ENCODE data around the gene ZBTB43. TPM values are rescaled to one million over a fixed set of nuclear protein-coding genes. Genes with fewer than 3 reads are reported as not detected.

The ZBTB43 gene
- total RNA-seq, 2 donors from 2014 or later, result 17.4 to 24.2 TPM

GRCh38 chr9:126793686-126794417 is 11.0 kb upstream of the ZBTB43 start:
- no peaks in the 10 kb centered on the region for H3K36me3 Mint-ChIP-seq (ENCODE audit: low read depth)
- Histone ChIP-seq H3K36me3 (ENCODE audit: control insufficient read depth, insufficient read depth, low read length) (no peaks in the 10 kb centered on the region), H3K9ac (ENCODE audit: extremely low read depth, low read length, poor library complexity, severe bottlenecking) (no peak overlapping the region), H3K9me3 (ENCODE audit: control insufficient read depth, low read length) (no peaks in the 10 kb centered on the region), H3K4me1 (ENCODE audit: control insufficient read depth, insufficient read depth, low read length) (no peaks in the 10 kb centered on the region), H3K4me3 (ENCODE audit: low read length) (no peak overlapping the region), H3K27ac (ENCODE audit: low read depth, low read length) (no peak overlapping the region), H3K27me3 (ENCODE audit: control insufficient read depth, insufficient read depth, low read length, poor library complexity, severe bottlenecking) (no peaks in the 10 kb centered on the region)
- H3K4me1 Mint-ChIP-seq, result no peaks in the 10 kb centered on the region
- no peak overlapping the region for H3K4me3 Mint-ChIP-seq
- H3K27ac Mint-ChIP-seq, result no peak overlapping the region
- peaks cover 32% of the 10 kb centered on the region for H3K27me3 Mint-ChIP-seq (ENCODE audit: insufficient read depth)
- WGBS, 2 experiments (ENCODE audit: insufficient coverage in 1 of 2, insufficient read length in 1 of 2), result 90 to 92% methylated on average over 9 to 10 of the region's 10 CpGs
- no peak for DNase-seq
- H3K9me3 Mint-ChIP-seq, result peaks cover 2% of the 10 kb centered on the region
- no peak for TF ChIP-seq CTCF (conservative IDR thresholded peaks at IDR 0.05)

- Histone ChIP-seq H3K9me3 (ENCODE audit: control insufficient read depth, low read length) (no peaks in the 10 kb centered on the region), H3K27me3 (ENCODE audit: control insufficient read depth, insufficient read depth, low read length, poor library complexity, severe bottlenecking) (no peaks in the 10 kb centered on the region), H3K4me1 (ENCODE audit: control insufficient read depth, insufficient read depth, low read length) (no peaks in the 10 kb centered on the region), H3K27ac (ENCODE audit: low read depth, low read length) (no peak overlapping the region), H3K4me3 (ENCODE audit: low read length) (no peak overlapping the region), H3K36me3 (ENCODE audit: control insufficient read depth, insufficient read depth, low read length) (no peaks in the 10 kb centered on the region), H3K9ac (ENCODE audit: extremely low read depth, low read length, poor library complexity, severe bottlenecking) (no peak overlapping the region)
- Mint-ChIP-seq H3K27me3 (ENCODE audit: insufficient read depth) (peaks cover 30% of the 10 kb centered on the region), H3K9me3 (peaks cover 2% of the 10 kb centered on the region), H3K36me3 (ENCODE audit: low read depth) (no peaks in the 10 kb centered on the region), H3K27ac (no peak overlapping the region), H3K4me3 (no peak overlapping the region), H3K4me1 (no peaks in the 10 kb centered on the region)
- no peak for DNase-seq
- no peak for TF ChIP-seq CTCF (conservative IDR thresholded peaks at IDR 0.05)
- 88 to 94% methylated on average over 2 to 6 of the region's 6 CpGs for WGBS, 2 experiments (ENCODE audit: insufficient coverage in 1 of 2, insufficient read length in 1 of 2)
Observed at GRCh38 chr9:126794441-126794840, 10.4 kb upstream of the ZBTB43 start.

GRCh38 chr9:126796758-126797157 is 8.1 kb upstream of the ZBTB43 start:
- no peak for DNase-seq
- Histone ChIP-seq H3K27ac (ENCODE audit: low read depth, low read length) (no peak overlapping the region), H3K4me1 (ENCODE audit: control insufficient read depth, insufficient read depth, low read length) (no peaks in the 10 kb centered on the region), H3K9ac (ENCODE audit: extremely low read depth, low read length, poor library complexity, severe bottlenecking) (no peak overlapping the region), H3K36me3 (ENCODE audit: control insufficient read depth, insufficient read depth, low read length) (no peaks in the 10 kb centered on the region), H3K4me3 (ENCODE audit: low read length) (no peak overlapping the region), H3K27me3 (ENCODE audit: control insufficient read depth, insufficient read depth, low read length, poor library complexity, severe bottlenecking) (no peaks in the 10 kb centered on the region), H3K9me3 (ENCODE audit: control insufficient read depth, low read length) (no peaks in the 10 kb centered on the region)
- H3K4me1 Mint-ChIP-seq, result no peaks in the 10 kb centered on the region
- peaks cover 2% of the 10 kb centered on the region for H3K9me3 Mint-ChIP-seq
- H3K36me3 Mint-ChIP-seq (ENCODE audit: low read depth), result no peaks in the 10 kb centered on the region
- peaks cover 24% of the 10 kb centered on the region for H3K27me3 Mint-ChIP-seq (ENCODE audit: insufficient read depth)
- no peak overlapping the region for H3K4me3 Mint-ChIP-seq
- no peak for TF ChIP-seq CTCF (conservative IDR thresholded peaks at IDR 0.05)
- 91 to 94% methylated on average over 4 of the region's 4 CpGs for WGBS, 2 experiments (ENCODE audit: insufficient coverage in 1 of 2, insufficient read length in 1 of 2)
- H3K27ac Mint-ChIP-seq, result no peak overlapping the region

Measured in endodermal cell (in vitro differentiated cells).